GM21390 (cell line): ENCODE data around the gene RPL22.
A peak's percentile ranks its signal among the peaks of the same experiment; 100 is the strongest.

Source experiments
- ATAC-seq: cut with Tn5 transposase; IDR thresholded peaks from one replicate; pipeline ENCODE4 v1.9.1; 2021; ENCODE audit not compliant: unreplicated experiment

Gene RPL22

DNA sequence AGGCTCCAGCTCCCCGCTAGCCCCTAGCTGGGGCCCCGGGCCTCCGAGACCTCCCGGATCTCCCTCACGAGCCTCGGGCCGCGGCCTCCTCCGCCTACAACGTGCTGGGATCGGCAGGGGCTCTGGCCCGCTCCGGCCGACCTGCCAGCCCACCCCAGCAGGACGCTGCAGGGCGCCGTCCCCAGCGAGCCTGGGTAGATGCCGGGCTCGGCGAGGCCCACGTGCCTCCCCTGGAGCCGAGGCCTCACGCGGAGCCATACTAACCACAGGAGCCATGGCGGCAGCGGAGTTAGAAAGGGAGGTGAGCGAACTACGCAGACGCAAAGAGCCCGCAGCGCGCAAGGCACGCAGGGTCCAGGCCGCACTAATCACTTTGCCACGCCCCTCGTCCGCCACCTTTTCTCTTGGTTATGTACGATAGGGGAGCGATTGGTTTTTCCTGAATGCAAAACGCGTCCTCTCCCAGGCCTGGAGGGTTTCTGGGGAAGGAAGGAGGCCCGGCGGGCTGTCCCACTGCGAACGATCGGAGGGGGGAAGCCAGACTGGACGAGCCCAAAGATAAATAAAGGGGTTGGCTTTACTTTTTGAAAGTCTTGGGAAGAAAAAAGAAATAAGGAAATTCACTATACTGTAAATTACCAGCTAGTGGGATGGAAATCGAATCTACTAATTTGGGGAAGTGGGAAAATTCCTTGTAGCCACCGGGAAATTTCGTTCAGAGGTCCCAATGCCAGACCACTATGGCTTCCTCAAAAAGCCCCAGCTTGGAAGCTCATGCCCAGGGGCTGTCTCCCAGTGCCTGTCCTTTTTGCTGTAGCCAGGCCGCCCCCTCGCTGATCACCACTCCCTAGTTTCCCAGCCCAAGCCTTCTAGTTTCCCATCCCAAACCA is at the start of gene RPL22:
TSS of gene RPL22 (minus strand) at position 298 of the 890 bp plus-strand sequence. CDS start at position 276, 22 bp downstream.
- ATAC-seq, result peak; percentile 93

DNA sequence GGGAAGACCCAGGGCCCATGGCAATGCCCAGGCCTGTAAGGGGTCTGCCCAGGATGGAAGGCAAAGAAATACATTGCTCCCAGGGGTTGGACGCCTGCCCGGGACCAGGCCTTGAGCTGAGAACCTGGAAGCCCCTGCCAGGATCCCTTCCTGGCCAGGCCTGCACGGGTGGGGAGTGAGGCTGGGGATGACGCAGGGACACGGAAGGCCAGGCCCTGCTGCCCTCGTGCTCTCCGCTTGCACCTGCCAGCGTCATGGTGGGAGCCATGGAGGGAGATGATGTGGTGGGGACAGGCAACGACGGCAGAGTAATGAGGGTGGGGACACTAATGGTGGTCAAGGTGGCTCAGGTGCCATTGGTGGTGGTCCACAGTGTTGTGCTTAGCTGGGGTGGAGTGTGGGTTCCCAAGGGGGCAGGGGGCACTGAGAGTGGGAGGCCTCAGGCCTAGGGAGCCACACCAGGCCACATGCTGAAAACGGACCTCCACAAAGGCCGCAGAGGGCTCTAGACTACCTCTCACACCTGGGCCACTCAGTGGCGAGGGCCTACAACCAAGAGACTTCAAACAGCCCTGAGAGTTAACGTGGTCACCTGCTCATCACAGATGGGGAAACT is 48.9 kb upstream of the RPL22 start:
- no peak for ATAC-seq

DNA sequence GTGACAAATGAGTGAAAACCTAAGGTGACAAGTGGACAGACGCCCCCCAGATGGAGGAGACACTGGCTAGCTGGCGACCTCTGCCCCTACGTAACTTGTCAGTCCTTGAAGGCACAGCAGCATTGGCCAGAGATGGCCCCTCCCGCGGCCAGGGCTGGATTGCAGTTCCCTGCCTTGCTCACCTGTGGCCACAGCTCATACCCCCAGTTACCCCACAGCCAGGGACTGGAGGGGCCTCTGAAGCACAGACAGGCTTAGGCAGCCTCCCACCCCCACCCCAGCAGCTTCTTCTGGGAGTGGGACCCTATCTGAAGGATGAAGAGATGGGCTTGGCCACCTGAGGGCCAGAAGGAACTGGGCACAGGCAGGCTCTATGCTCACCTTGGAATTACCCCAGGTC is 48.3 kb upstream of the RPL22 start:
- ATAC-seq, result no peak

DNA sequence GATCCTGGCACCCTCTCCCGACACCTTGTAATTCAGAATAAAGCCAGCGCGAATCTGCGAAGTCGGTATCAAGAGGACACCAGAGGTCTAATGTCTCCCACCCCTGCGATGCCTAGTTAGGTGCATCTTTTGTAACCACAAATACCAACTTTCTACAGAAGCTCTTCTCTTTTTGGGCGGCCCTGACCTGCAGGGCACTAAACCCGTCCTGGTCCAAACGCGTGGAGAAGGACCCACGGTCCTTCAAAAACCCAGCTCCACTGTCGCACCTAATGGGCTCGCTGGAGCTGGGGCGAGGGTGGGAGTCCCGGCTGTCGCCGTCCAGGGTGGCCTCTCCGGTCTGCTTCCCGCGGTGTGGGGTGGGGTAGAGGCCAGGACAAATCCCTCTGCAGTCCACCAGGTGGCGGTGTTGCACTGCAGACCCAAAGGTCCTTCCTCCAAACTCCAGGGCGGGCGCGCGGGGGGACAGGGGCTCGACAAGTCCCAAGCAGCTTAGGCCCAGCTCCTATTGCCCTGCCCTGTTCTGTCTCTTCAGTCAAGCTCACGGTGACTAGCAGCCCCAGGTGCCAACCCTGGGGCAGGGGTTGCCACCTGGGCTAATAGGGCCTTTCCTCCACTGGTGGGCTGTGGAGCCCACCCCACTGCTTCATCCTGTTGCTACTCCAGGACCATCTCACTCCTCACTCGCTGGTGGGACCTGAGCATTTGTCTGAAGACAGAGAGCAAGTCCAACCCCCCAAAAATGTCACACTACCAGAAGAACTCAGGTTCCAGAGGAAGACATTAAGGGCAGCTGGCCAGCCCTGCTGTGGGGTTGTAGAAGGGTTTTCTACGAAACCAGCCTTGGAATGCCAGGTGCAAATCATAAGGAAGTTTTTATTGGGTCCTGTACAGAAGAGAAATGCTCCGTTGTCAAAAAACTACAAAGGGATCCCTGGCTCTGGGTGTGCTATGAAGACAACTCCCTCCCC is 47.4 kb upstream of the RPL22 start:
- no peak for ATAC-seq

DNA sequence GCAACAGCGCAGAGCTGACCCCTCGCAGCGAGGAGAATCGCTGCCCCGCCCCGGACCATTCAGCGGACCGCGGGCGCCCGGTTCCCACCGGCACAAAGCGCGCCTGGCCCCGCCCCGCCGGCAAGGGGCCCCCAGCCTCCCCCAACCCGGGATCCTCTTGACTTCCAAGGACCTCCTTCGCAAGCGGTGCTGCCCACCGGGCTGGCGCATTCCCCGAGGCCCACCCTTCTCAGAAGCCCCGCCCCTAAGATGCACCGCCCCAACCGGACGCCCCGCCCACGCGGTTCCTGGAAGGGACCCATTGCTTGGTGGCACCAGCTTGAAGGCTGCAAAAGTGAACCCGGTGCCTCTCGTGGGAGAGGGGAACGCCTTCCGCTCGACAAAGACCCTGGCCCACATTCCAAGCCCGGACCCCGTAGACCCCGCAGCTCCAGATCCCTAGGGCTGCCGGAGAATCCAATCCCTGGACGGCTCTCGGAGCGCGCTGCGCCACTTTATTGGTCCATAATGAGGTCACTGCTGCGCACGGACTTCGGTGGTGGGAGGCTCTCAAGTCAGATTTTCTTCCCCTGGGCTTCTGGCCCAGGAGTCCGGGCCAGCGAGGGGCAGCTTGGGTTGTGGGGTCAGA is 46.6 kb upstream of the RPL22 start:
- ATAC-seq, result no peak

DNA sequence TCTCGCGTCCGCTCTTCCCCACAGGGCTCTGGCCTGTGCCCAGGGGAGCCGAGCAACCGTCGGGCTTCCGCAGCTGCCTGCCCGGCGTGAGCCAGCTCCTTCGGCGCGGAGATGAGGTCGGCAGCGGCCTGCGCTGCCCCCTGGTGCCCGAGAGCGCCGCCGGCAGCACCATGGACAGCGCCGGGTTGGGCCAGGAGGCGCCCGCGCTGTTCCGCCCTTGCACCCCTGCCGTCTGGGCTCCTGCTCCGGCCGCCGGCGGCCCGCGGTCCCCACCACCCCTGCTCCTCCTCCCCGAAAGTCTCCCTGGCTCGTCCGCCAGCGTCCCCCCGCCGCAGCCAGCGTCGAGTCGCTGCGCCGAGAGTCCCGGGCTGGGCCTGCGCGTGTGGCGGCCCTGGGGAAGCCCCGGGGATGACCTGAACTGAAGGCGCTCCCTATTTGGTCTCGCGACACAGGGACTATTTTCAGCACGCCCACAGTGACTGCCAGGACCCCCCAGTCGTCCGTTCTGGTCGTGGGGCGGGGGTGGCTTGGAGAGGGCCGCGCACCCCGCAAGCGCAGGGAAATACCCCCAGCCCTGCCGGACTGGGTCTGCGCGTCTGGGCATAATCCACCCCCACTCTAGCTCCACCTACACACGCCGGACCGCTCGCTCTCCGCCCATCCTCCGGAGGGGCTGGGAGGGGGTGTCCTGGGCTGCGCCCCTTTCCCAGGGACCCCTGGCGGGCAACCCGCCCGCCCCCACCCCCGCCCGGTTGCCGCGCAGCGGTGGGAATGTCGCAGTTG is 45.9 kb upstream of the RPL22 start:
- ATAC-seq, result peak; percentile 65

DNA sequence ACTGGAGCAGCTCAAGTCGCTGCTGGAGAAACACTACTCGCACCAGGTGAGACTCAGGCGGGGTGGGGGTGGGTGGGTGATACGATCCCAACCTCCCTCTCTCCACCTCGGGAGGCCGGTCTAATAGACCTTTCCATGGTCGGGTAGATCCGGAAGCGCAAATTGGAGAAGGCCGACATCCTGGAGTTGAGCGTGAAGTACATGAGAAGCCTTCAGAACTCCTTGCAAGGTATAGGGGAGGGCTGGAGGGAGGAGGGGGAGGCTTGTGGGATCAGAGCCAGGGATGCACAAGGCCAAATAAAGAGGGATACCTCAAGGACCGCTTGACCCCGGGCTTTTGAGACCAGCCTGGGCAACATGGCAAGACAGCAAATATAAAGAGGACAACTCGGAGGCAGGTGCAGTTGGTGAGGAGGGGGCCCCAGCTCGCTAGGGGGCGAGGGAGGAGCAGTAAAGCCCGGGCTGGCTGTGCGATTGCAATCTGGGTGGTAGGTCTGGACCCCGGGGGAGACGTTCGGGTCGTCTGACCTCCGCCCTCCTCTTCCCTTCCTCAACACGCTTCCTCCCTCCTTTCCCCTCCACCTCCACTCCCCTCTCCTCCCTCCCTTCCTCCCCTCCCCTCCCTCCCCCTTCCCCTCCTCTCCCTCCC is 45.1 kb upstream of the RPL22 start:
- ATAC-seq, result no peak

DNA sequence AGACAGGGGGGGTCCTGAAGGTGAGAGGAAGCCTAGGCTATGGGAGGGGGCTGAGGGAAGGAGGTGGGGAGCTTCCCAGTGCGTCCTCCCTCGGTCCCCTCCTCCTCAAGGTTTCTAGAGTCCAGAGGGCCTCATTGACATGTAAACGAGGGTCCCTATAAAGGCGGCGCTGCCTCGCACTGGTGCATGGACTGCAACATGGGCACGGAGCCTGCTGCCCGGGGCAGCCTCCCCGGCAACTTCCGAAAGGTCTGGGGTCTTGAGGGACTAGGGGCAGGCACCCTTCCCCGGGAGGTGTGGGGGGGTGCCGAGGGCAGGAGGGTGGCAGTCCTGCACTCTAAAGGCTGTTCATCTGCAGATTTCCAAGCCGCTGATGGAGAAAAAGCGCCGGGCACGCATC is 44.6 kb upstream of the RPL22 start, which contains the start of gene HES3:
TSS of gene HES3 (plus strand) at position 187 of the 400 bp plus-strand sequence. CDS start at position 374, 187 bp downstream.
- no peak for ATAC-seq

DNA sequence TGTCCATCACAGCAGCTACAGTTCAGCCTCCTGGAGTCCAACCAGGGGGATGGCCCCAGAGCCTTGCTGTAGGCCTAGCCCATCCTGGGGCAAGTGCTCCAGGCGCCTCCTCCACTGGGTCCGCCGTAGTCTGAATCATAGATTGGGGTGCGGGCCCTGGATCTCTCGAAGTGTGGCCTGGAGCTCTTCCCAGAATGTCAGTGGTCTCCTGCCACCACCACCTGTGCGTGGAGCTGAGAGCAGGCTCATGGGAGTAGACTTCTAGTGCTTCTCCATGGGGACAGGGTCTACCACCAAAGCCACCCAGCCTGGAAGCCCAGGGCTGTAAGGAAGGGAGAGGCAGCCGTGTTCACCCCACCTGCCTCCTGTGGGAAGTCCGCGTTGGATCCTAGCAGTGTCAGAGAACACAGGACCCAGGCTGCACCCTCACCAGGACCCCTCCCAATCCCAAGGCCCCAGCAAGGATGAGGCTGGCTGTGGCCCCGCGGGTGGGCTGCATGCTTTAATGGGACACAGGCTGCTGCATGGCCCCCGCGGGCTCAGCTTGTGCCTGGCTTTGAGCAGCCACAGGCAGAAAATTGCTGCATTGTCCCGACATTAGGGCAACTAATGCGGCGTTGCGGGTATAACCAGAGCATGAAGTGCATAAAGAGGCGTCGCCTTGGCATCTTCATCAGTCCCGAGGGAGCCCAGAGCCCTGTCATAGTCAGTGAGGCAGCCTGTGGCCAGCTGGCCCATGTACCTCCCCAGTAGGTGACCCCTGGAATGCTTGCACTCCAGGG is 43.8 kb upstream of the RPL22 start:
- no peak for ATAC-seq

DNA sequence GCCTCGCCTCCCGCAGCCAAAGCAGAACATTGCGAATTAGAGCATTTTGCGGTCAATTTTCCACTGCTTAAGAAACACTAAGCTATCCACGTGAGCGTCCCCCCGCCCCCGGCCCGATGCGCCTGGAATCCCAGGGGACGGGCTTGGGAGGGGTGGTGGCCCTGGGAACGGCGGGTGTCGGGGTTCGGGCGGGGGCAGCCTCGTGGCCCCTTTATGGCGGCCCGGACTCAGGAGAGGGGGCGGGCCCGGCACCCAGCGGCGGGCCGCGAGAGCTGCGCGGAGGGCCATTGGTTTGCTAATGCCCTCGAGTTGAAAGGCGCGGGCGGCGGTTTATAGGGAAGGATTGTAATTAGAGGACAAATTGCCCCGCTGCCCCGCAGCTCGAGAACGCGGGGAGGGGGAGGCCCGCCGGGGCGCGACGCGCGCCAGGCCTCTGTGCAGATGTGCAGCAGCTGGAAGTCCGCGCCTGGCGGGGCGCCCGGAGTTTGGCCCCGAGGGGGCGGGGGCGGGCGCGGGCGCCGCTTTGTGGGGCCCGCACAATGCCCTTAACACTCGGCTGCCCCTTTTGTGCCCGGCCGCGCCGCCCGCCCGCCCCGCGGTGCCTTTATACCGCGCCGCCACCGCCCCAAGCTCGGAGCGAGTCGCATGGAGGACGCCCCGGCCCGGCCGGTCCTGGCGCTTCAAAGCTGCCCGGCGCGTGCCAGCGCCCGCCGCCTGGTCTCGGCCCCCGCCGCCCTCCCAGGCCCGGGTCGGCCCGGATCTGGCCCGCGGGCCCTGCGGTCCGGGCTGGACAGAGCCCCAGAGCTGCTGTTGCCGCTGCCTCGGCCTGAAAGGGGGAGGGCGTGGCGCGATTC is 42.7 kb upstream of the RPL22 start:
- ATAC-seq, result no peak

DNA sequence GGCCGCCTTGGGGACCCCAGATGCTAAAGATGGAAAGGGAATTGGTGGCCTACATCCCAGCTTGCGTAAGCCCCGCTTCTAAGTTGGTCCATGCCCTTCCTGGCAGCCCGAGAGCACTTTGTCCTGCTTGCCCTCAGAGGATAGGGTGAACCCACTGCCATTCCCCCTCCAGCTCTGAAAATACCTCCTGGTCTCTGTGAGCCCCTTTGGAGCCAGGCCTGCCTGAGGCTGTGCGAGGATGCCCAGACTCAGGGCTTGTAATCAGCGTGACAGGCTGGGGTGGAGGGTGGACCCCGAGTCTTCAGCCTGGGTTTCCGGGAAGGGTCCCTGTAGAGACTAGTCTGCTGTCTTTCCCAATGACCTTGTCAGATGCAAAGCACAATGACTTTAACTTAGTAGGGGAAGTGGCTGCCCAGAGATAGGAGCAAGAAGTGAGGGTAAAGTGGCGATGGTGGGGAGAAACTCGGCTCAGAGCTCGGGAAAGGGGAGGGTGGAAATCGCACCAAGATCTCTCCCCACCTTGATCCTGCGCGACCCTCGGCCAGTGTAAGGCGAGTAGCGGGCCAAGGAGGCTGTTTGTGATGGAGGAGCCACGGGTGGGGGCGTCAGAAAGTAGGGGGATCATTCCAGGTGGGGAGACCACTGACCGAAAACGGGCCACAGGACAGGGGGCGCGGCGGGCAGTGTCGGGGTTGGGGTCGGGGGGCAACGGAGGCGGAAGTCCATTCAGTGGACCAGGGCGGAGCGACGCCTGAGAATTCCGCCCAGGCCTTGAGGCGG is 41.9 kb upstream of the RPL22 start:
- no peak for ATAC-seq

DNA sequence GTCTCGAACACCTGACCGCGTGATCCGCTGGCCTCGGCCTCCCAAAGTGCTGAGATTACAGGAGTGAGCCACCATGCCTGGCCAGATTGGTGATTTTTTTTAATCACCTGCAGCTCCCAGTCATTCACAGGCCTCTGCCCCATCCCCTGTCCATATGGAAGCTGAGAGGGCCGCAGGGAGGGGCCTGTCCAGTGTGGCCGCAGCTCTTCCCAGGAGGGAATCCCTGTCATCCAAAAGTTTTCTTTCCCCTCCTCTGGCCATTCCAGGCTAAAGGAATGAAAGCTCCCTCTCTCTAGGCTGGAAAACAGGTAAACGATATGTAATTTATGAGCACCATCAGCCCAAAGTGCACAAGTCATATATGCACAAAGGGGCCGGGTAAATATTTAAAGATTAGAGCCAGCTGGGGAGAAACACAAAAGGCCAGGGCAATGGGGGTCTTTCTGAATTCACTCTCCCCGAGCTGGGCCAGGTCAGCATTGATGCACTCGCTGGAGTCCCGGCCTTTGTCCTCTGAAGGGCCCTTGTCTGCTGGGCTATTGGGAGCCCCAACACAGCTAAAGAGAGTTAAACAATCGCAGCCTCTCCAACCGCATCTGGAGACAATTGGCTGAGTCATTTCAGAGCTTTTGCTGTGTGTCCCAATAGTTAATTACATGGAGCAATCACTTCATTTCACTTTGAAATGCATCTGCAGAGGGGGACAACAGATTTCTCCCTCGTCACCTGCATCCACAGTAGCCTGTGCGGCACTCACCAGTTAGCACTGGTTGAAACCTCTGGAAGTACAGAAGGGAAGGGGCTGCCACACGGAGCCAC is 40.8 kb upstream of the RPL22 start:
- no peak for ATAC-seq

DNA sequence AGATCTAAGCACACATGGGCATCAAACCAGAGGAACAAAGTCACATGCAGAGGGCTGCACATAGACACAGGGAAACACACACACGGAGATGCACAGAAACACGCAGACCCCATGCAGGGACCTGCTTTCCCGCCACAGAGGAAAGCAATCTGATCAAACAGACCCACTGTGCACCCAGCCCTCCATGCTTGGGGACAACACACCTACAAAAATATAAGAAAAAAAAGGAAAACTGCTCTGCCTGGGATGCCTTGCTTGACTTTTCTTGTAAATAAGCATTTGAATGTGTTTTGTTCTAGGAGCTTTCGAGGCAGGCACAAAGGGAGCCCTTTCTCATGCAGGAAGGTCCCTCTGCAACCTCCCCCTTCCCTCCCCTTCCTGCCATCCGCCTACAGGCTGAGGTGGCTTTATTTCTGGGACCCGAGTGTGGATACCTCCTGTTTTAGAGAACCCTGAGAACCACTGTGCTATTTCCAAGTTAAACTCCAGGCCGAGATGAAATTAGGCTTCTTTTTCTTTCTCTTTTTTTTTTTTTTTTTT is 39.9 kb upstream of the RPL22 start:
- no peak for ATAC-seq

DNA sequence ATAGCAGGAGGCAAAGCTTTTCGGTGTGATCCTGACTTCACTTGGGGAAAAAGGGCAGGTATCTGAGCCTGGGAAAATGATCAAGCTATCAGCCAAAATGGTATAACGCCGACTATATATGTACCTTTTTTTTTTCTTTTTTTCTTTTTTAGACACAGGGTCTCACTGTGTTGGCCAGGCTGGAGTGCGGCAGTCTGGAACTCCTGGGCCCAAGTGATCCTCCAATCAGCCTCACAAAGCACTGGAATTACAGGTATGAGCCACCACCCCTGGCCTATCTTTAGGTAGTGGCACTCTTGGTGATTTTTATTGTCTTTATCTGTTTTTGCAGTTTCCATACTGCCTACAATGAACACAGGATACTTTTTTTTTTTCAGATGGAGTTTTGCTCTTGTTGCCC is 37.7 kb upstream of the RPL22 start:
- ATAC-seq, result no peak

DNA sequence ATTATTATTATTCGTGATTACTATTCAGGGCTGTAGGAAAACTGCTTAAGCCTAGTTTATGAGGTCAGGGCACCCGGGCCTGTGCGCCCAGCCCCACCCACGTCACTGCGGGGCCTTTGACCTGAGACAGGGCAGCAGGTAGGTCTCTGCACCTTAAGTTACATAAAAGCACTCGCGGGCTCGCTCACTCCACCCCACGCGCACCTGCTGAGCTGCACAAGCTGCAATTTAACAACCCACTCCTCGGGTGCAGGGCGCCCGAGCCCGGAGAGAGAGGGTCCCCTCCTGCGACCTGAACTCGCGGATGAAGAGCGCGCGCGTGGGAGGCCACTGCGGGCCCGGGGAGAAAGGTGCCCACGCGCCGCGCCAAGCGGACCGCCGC is 35.9 kb upstream of the RPL22 start:
- ATAC-seq, result peak; percentile 26
